PC-9 (cell line): ENCODE results near the gene ZFP1. TPM values are rescaled to one million over a fixed set of nuclear protein-coding genes. Genes with fewer than 3 reads are reported as not detected.

Source experiments
- BruUV-seq: library from RNA; stranded (reverse); fragments of 400-500 nt; replicated peaks from 2 replicates; lab custom pipeline; 2021; lab: Mats Ljungman, UMichigan
- CTCF ChIA-PET: fragments of 300-600 bp; sonication (Branson Sonifier 250); formaldehyde crosslinking; loops from one replicate; lab custom pipeline; 2022; ENCODE audit warnings: antibody characterized with exemption; lab: Charles Lee
- POLR2A ChIA-PET: fragments of 300-600 bp; sonication (Branson Sonifier 250); formaldehyde crosslinking; loops from one replicate; lab custom pipeline; 2022; ENCODE audit warnings: antibody characterized with exemption; ENCODE audit not compliant: unreplicated experiment; lab: Charles Lee
- DNase-seq, 2 experiments: peaks; one replicate each; pipeline versions ENCODE4 v3.0.0 to v3.0.0-alpha.2; 2015 to 2022; ENCODE audit warnings: mixed read lengths in 1 of 2
- H2AFZ ChIP-seq: fragments of 200-600 bp; sonication (generic); 2 replicates; pipeline ENCODE4 v1.8.1; 2017; ENCODE audit warnings: antibody characterized with exemption
- H3F3A ChIP-seq: fragments of 200-600 bp; sonication (generic); 2 replicates; pipeline ENCODE4 v1.8.1; 2017; ENCODE audit warnings: antibody characterized with exemption, mild to moderate bottlenecking, low read depth; ENCODE audit not compliant: insufficient read depth
- H3K27ac ChIP-seq: fragments of 200-600 bp; sonication (generic); 2 replicates; pipeline ENCODE4 v1.6.1; 2016; ENCODE audit warnings: mixed run types
- H3K27me3 ChIP-seq: fragments of 200-600 bp; sonication (generic); 2 replicates; pipeline ENCODE4 v1.6.1; 2016; ENCODE audit warnings: low read depth, mixed run types; ENCODE audit not compliant: insufficient read depth
- H3K36me3 ChIP-seq: fragments of 200-600 bp; sonication (generic); 2 replicates; pipeline ENCODE4 v1.6.1; 2016; ENCODE audit warnings: low read depth, mixed run types
- H3K4me1 ChIP-seq: fragments of 200-600 bp; sonication (generic); replicated peaks from 2 replicates; pipeline ENCODE4 v1.6.1; 2016; ENCODE audit warnings: mixed run types; ENCODE audit not compliant: insufficient read depth
- H3K4me2 ChIP-seq: fragments of 200-600 bp; sonication (generic); 2 replicates; pipeline ENCODE4 v1.6.1; 2017; ENCODE audit warnings: mixed run types
- H3K4me3 ChIP-seq: fragments of 200-600 bp; sonication (generic); 2 replicates; pipeline ENCODE4 v1.6.1; 2016; ENCODE audit warnings: mixed run types
- H3K79me2 ChIP-seq: fragments of 200-600 bp; sonication (generic); 2 replicates; pipeline ENCODE4 v1.6.1; 2017; ENCODE audit warnings: low read depth, mixed run types
- H3K9me2 ChIP-seq: fragments of 200-600 bp; sonication (generic); 2 replicates; pipeline ENCODE4 v1.8.1; 2017; ENCODE audit warnings: mild to moderate bottlenecking; ENCODE audit not compliant: insufficient read depth
- H3K9me3 ChIP-seq: fragments of 200-600 bp; sonication (generic); 2 replicates; pipeline ENCODE4 v1.8.1; 2016; ENCODE audit warnings: low read depth; ENCODE audit not compliant: insufficient read depth
- H4K20me1 ChIP-seq: fragments of 200-600 bp; sonication (generic); 2 replicates; pipeline ENCODE4 v1.8.1; 2017; ENCODE audit not compliant: insufficient read depth
- EZH2 ChIP-seq: fragments of 200-600 bp; sonication (generic); IDR thresholded peaks from 2 replicates; pipeline ENCODE4 v1.8.0; 2017; ENCODE audit warnings: antibody characterized with exemption, low read depth
- intact Hi-C: fragments of 100-400 bp; cut with micrococcal nuclease; formaldehyde crosslinking; loops from one replicate; pipeline ENCODE4 v1.10.0; 2022; ENCODE audit not compliant: unreplicated experiment
- total RNA-seq: library from RNA; stranded (reverse); gene quantifications from 2 replicates; pipeline ENCODE4 v1.2.3, GENCODE V29; 2021
- TF ChIP-seq, protein P1 (sequence below): fragments of 200-600 bp; sonication (generic); conservative IDR thresholded peaks from 2 replicates; pipeline ENCODE4 v1.6.1; 2017; ENCODE audit warnings: mixed run types, antibody characterized with exemption, mild to moderate bottlenecking, moderate library complexity

Gene ZFP1
- total RNA-seq, 1 experiment from 2014 or later = 10.9 TPM

DNA sequence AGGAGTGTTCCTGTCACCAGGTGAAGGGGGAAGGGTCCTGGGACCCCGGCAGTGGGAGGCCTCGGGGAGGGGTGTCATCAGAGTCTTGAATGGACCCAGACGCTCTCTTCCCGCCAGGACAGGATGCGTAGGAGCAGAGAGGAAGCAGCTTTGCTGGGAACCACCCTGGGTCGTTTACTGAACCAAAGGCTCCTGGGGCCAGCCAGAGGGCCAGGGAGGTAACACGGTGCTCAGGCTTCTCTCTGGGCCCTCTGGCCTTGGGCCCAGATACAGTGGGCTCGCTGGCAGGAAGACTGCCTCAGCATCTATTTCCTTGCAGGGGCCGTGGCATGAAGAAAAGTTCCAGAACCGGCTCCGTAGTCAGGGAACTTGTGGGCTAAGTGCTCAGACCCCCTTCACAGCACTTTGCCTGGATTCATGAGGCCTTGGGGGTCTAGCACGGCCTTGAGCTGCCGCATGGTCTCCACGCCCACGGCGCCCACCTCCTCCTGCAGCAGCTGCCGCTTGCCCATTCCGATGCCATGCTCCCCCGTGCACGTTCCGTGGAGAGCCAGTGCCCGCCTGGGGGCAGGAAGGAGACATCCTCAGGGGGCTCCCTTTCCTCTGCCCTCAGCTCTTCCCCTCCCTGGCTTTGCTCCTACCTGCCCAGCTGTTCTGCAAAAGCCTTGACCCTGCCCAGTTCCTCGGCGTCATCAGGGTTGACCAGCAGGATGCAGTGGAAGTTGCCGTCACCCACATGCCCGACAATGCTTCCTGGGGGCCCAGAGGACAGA, 36.2 kb upstream of the ZFP1 start:
- Histone ChIP-seq H3K9me2 (no peaks in the 10 kb centered on the region), H3K79me2 (no peaks in the 10 kb centered on the region), H3K9me3 (no peaks in the 10 kb centered on the region), H3F3A (peaks cover 31% of the 10 kb centered on the region), H3K4me3 (no peak overlapping the region), H4K20me1 (no peaks in the 10 kb centered on the region), H3K36me3 (no peaks in the 10 kb centered on the region), H2AFZ (no peak overlapping the region), H3K27ac (no peak overlapping the region), H3K4me2 (no peak overlapping the region), H3K27me3 (no peaks in the 10 kb centered on the region), H3K4me1 (peaks cover 40% of the 10 kb centered on the region)
- intact Hi-C loops = loop anchor here (5.0 kb wide), 1 partner anchor 235 kb away; no protein-coding TSS in a partner anchor
- no peak for DNase-seq
- ChIA-PET CTCF (interaction anchor here (0.5 to 1.7 kb wide), 4 partner anchors 49 to 161 kb away, joined by 3 to 26 read pairs (median 10); partner anchors contain the start of genes WDR59 and ZNRF1), POLR2A (no interaction called here)
- TF ChIP-seq, protein P1, sequence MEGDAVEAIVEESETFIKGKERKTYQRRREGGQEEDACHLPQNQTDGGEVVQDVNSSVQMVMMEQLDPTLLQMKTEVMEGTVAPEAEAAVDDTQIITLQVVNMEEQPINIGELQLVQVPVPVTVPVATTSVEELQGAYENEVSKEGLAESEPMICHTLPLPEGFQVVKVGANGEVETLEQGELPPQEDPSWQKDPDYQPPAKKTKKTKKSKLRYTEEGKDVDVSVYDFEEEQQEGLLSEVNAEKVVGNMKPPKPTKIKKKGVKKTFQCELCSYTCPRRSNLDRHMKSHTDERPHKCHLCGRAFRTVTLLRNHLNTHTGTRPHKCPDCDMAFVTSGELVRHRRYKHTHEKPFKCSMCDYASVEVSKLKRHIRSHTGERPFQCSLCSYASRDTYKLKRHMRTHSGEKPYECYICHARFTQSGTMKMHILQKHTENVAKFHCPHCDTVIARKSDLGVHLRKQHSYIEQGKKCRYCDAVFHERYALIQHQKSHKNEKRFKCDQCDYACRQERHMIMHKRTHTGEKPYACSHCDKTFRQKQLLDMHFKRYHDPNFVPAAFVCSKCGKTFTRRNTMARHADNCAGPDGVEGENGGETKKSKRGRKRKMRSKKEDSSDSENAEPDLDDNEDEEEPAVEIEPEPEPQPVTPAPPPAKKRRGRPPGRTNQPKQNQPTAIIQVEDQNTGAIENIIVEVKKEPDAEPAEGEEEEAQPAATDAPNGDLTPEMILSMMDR = no peak
- no peak for TF ChIP-seq EZH2
- BruUV-seq = no TSS peak

DNA sequence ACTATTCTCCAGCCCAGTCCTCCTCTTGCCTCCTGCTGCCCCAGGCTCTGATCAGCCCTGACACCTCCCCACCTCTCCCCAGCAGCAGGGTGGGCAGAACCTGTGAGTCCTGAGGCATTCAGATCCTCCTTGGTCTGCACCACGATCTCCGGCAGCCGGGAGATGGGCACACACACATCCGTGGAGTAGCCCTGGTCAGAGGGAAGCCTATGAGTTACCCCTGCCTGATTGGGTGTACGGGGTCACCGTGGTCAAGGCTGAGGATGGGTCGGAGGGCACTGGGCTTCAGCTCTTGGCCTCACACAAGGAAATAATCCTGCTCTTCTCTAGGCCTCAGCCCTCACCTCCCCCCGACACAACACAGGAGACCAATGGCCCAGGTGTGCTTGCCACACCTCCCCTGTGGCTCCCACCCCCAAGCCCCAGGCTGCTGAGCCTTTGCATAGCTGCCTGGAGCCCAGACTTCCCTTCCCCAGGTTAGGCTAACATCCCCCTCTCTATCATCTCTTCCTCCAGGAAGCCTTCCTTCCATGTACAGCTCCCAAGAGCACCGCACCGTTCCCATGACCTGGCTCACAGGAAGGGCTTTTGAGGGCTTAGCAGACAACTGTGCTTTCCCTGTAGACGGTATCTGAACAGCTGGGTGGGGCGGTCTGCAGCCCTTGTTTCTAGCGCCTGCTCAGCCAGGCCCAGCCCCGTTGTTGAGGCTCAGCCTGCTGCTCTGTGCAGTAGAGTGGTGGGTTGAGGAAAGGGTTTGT, 35.4 kb upstream of the ZFP1 start:
- TF ChIP-seq, protein P1 = no peak
- TF ChIP-seq EZH2 = no peak
- Histone ChIP-seq H3K27me3 (no peaks in the 10 kb centered on the region), H3K27ac (no peak overlapping the region), H3K9me2 (no peaks in the 10 kb centered on the region), H3K9me3 (no peaks in the 10 kb centered on the region), H3K4me1 (peaks cover 36% of the 10 kb centered on the region), H3K79me2 (no peaks in the 10 kb centered on the region), H3F3A (peaks cover 30% of the 10 kb centered on the region), H2AFZ (no peak overlapping the region), H3K36me3 (no peaks in the 10 kb centered on the region), H3K4me3 (no peak overlapping the region), H4K20me1 (no peaks in the 10 kb centered on the region), H3K4me2 (no peak overlapping the region)
- POLR2A ChIA-PET = interaction anchor here (0.5 to 0.7 kb wide), 2 partner anchors 47 to 76 kb away, joined by 3 read pairs; no protein-coding TSS in a partner anchor
- DNase-seq = no peak
- CTCF ChIA-PET = no interaction called here
- intact Hi-C loops = loop anchor here (5.0 kb wide), 1 partner anchor 236 kb away; no protein-coding TSS in a partner anchor
- BruUV-seq = TSS peak; percentile 2

DNA sequence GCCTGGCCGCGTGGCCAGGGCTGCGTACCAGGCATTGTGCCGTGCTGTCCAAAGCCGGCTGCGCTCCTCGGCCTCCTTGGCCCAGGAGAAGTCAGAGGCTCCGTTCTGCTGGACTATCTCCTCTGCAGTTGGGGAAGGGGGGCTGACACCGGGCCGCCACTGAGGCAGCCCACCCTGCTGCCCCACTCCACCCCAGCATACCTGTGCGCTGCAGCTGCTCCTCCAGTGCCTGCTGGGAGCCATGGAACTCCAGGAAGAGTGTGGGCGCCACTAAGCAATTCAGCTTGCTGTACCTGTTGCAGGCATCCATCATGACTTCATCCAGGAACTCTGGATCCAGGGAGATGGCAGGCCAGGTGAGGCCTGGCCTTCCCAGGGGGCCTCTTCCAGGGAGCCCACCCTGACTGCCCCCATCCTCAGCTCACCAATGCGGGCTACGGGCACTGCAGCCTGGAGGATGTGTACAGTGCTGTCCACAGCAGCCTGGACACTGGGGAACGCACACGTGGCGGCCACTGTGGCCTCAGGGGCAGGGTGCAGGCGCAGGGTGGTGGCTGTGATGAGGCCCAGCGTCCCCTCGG, 34.7 kb upstream of the ZFP1 start:
- no peak for DNase-seq
- no peaks in the 10 kb centered on the region for H4K20me1 ChIP-seq
- H3K27ac ChIP-seq = no peak overlapping the region
- H3K4me2 ChIP-seq = no peak overlapping the region
- POLR2A ChIA-PET = interaction anchor here (0.5 to 0.7 kb wide), 2 partner anchors 48 to 76 kb away, joined by 3 read pairs; no protein-coding TSS in a partner anchor
- no peaks in the 10 kb centered on the region for H3K9me3 ChIP-seq
- peaks cover 23% of the 10 kb centered on the region for H3F3A ChIP-seq
- TF ChIP-seq EZH2 = no peak
- TF ChIP-seq, protein P1 = no peak
- H3K9me2 ChIP-seq = no peaks in the 10 kb centered on the region
- intact Hi-C loops = loop anchor here (5.0 kb wide), 1 partner anchor 236 kb away; no protein-coding TSS in a partner anchor
- no peak overlapping the region for H3K4me3 ChIP-seq
- no peaks in the 10 kb centered on the region for H3K79me2 ChIP-seq
- H3K27me3 ChIP-seq = no peaks in the 10 kb centered on the region
- peaks cover 29% of the 10 kb centered on the region for H3K4me1 ChIP-seq
- H2AFZ ChIP-seq = no peak overlapping the region
- BruUV-seq = no TSS peak
- no peaks in the 10 kb centered on the region for H3K36me3 ChIP-seq
- CTCF ChIA-PET = no interaction called here
